ENCODE data around the gene SEC24B. TPM values are rescaled to one million over a fixed set of nuclear protein-coding genes. Genes with fewer than 3 reads are reported as not detected.

SEC24B gene
- total RNA-seq, 1 donor from 2014 or later: 16.8 TPM

- no peak overlapping the region for H3K4me3 ChIP-seq (ENCODE audit: low read depth, low read length)
- no peak for DNase-seq (ENCODE audit: low read depth)
- no peak for TF ChIP-seq CTCF (conservative IDR thresholded peaks at IDR 0.05; ENCODE audit: low read depth, low read length)
Observed at GRCh38 chr4:109412776-109413175, 20.8 kb upstream of the SEC24B start.

- no peak overlapping the region for H3K4me3 ChIP-seq (ENCODE audit: low read depth, low read length)
- DNase-seq (ENCODE audit: low read depth): no peak
- TF ChIP-seq CTCF (conservative IDR thresholded peaks at IDR 0.05; ENCODE audit: low read depth, low read length): no peak
Observed at GRCh38 chr4:109414938-109415337, 18.7 kb upstream of the SEC24B start.

GRCh38 chr4:109418588-109418987 lies 15.0 kb upstream of the SEC24B start:
- no peak for TF ChIP-seq CTCF (conservative IDR thresholded peaks at IDR 0.05; ENCODE audit: low read depth, low read length)
- no peak overlapping the region for H3K4me3 ChIP-seq (ENCODE audit: low read depth, low read length)
- no peak for DNase-seq (ENCODE audit: low read depth)

- no peak for DNase-seq (ENCODE audit: low read depth)
- TF ChIP-seq CTCF (conservative IDR thresholded peaks at IDR 0.05; ENCODE audit: low read depth, low read length): no peak
Observed at GRCh38 chr4:109419679-109420078, 13.9 kb upstream of the SEC24B start.

GRCh38 chr4:109424093-109424841 lies 9.3 kb upstream of the SEC24B start:
- DNase-seq (ENCODE audit: low read depth): no peak
- no peak overlapping the region for H3K4me3 ChIP-seq (ENCODE audit: low read depth, low read length)
- TF ChIP-seq CTCF (conservative IDR thresholded peaks at IDR 0.05; ENCODE audit: low read depth, low read length): no peak

More at GRCh38 chr4:109419679-109420078, 13.9 kb upstream of the SEC24B start:
- no peak overlapping the region for H3K4me3 ChIP-seq (ENCODE audit: low read depth, low read length)

- no peak overlapping the region for H3K4me3 ChIP-seq (ENCODE audit: low read depth, low read length)
- no peak for DNase-seq (ENCODE audit: low read depth)
- no peak for TF ChIP-seq CTCF (conservative IDR thresholded peaks at IDR 0.05; ENCODE audit: low read depth, low read length)
Observed at GRCh38 chr4:109425405-109425804, 8.2 kb upstream of the SEC24B start.

- no peak overlapping the region for H3K4me3 ChIP-seq (ENCODE audit: low read depth, low read length)
- DNase-seq (ENCODE audit: low read depth): no peak
- TF ChIP-seq CTCF (conservative IDR thresholded peaks at IDR 0.05; ENCODE audit: low read depth, low read length): no peak
Observed at GRCh38 chr4:109429545-109429944, 4.1 kb upstream of the SEC24B start.
